Adrenal gland (tissue), 5 donors: ENCODE measurements around the gene CNTNAP2.

ENCODE experiments used
- POLR2A ChIP-seq, 2 donors: fragments of 450-650 bp; IDR thresholded peaks; one replicate each; pipeline ENCODE4 v1.6.1; 2017; ENCODE audit warnings: antibody characterized with exemption in 2 of 2, mild to moderate bottlenecking in 2 of 2, moderate library complexity in 1 of 2
- TF ChIP-seq, protein P1 (sequence below), 6 experiments: fragments of 450-650 bp in 4 of 6; fragments of 200-600 bp in 2 of 6; sonication (generic) in 1 of 6; IDR thresholded peaks; 1 replicate in 5 of 6; 2 replicates in 1 of 6; pipeline versions ENCODE4 v1.5.1 to v1.8.0; 2016 to 2021; ENCODE audit warnings: antibody characterized with exemption in 6 of 6, mild to moderate bottlenecking in 2 of 6, moderate library complexity in 1 of 6
- donor health status: DM: no; HTN: no; CAD: no.

- TF ChIP-seq, protein P1, sequence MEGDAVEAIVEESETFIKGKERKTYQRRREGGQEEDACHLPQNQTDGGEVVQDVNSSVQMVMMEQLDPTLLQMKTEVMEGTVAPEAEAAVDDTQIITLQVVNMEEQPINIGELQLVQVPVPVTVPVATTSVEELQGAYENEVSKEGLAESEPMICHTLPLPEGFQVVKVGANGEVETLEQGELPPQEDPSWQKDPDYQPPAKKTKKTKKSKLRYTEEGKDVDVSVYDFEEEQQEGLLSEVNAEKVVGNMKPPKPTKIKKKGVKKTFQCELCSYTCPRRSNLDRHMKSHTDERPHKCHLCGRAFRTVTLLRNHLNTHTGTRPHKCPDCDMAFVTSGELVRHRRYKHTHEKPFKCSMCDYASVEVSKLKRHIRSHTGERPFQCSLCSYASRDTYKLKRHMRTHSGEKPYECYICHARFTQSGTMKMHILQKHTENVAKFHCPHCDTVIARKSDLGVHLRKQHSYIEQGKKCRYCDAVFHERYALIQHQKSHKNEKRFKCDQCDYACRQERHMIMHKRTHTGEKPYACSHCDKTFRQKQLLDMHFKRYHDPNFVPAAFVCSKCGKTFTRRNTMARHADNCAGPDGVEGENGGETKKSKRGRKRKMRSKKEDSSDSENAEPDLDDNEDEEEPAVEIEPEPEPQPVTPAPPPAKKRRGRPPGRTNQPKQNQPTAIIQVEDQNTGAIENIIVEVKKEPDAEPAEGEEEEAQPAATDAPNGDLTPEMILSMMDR (IDR thresholded peaks at IDR 0.05): no peak
- no peak for TF ChIP-seq POLR2A (IDR thresholded peaks at IDR 0.05)
Observed at GRCh38 chr7:147276783-147277370, 1160.3 kb downstream of the CNTNAP2 start.
